ENCODE measurements around the gene FOXJ3. TPM values are rescaled to one million over a fixed set of nuclear protein-coding genes. Genes with fewer than 3 reads are reported as not detected.

Gene FOXJ3
- total and polyA plus RNA-seq, 2 of the 8 experiments (the other 6 are each of a cell fraction or from before 2014, with no cell fraction given), result 48.6 to 51.9 TPM

DNA sequence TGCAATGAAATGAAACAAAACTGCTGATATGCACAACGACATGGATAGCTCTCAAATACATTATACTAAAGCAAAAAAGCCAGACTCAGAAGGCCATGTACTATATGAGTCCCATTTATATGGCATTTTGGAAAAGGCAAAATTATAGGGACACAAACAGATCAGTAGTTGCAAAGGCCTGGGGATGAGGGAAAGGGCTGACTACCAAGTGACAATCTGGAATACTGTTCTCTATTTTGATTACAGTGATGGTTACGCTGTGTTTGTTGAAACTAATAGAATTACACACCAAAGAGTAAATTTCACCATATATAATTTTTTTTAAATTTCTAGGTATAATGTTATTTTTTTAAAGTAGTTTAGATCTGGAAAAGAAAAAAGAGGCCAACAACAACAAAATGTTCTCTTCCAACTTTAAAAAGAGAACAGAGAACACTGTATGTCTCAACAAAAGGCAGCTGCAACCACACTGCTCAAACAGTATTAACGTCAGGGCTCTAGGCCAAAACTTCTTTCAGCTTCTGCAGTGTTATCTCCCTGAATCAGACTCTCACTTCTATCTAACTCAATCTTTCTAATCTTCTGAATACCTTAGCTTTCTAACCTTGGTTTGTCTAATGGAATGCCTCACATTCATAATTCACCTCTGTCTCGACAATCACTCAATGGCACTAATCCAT lies 75.8 kb downstream of the FOXJ3 start:
- no peak overlapping the region for H3K27ac ChIP-seq (ENCODE audit: low read depth, low read length)
- H3K56ac ChIP-seq (replicated peaks; ENCODE audit: insufficient read length, low read depth, low read length), result no peak overlapping the region
- peaks cover 3 to 5% of the 10 kb centered on the region in 2 experiments for H4K20me1 ChIP-seq (replicated peaks in 1 of 2; ENCODE audit: control insufficient read depth in 1 of 2, insufficient read depth in 2 of 2, low read length in 2 of 2)
- H2BK20ac ChIP-seq (ENCODE audit: low read length), result no peak overlapping the region
- H3K36me3 ChIP-seq (ENCODE audit: control insufficient read depth in 2 of 4, insufficient read depth in 4 of 4, low read length in 3 of 4), result peaks cover 0 to 3% (median under 1%) of the 10 kb centered on the region in 4 experiments; a peak in 2 of 8 replicates
- FAIRE-seq, result no peak
- no peak overlapping the region for H3K4ac ChIP-seq (replicated peaks; ENCODE audit: insufficient read length, low read depth, low read length)
- no peaks in the 10 kb centered on the region for H3K23me2 ChIP-seq (ENCODE audit: low read depth, low read length)
- H3K23ac ChIP-seq (ENCODE audit: insufficient read length), result no peak overlapping the region
- H2AFZ ChIP-seq (ENCODE audit: low read length), result no peak overlapping the region
- no peak overlapping the region for H3K4me3 ChIP-seq (ENCODE audit: extremely low read depth in 1 of 4, insufficient read depth in 2 of 4, low read depth in 3 of 4, low read length in 4 of 4)
- no peak overlapping the region for H2BK12ac ChIP-seq (ENCODE audit: low read depth, low read length)
- H3K27me3 ChIP-seq (replicated peaks in 1 of 4; ENCODE audit: control insufficient read depth in 3 of 4, extremely low read depth in 1 of 4, insufficient read depth in 3 of 4, low read length in 3 of 4), result no peaks in the 10 kb centered on the region
- H3K9ac ChIP-seq (replicated peaks in 1 of 4; ENCODE audit: extremely low read depth in 1 of 4, low read depth in 3 of 4, low read length in 3 of 4), result no peak overlapping the region
- no peak overlapping the region for H2BK15ac ChIP-seq (ENCODE audit: low read length)
- no peak overlapping the region for H2BK5ac ChIP-seq (ENCODE audit: low read depth, low read length)
- POLR2A ChIA-PET (ENCODE audit: partially characterized antibody), result no interaction called here
- H2AK5ac ChIP-seq (ENCODE audit: low read depth, low read length), result no peak overlapping the region
- no peaks in the 10 kb centered on the region; the same call in 1 of the 2 replicates for H3K79me1 ChIP-seq (ENCODE audit: low read depth, low read length)
- 87% methylated on average over 4 of the region's 4 CpGs; no CpG with 5 or more reads in 1 of the 2 experiments for WGBS, 2 experiments (ENCODE audit: extremely low coverage in 1 of 2, insufficient coverage in 1 of 2, insufficient read length in 1 of 2, insufficient replicate concordance in 2 of 2, low coverage in 1 of 2, low lambda C conversion rate in 2 of 2, missing lambda C conversion rate in 1 of 2)
- no peak for TF ChIP-seq RXRA (IDR thresholded peaks at IDR 0.05; ENCODE audit: insufficient read depth, low read depth, low read length)
- TF ChIP-seq ASH2L (IDR thresholded peaks at IDR 0.05; ENCODE audit: low read length), result no peak
- no peak for TF ChIP-seq CHD2 (IDR thresholded peaks at IDR 0.05; ENCODE audit: low read length)
- TF ChIP-seq TEAD4 (IDR thresholded peaks at IDR 0.05; ENCODE audit: low read depth, low read length), result no peak
- TF ChIP-seq CEBPB (IDR thresholded peaks at IDR 0.05; ENCODE audit: low read depth, low read length), result no peak
- TF ChIP-seq SAP30 (IDR thresholded peaks at IDR 0.05; ENCODE audit: insufficient read depth, insufficient replicate concordance, low read length), result no peak
- TF ChIP-seq SIN3A (conservative IDR thresholded peaks at IDR 0.05 in 1 of 2, IDR thresholded peaks at IDR 0.05 in 1 of 2; ENCODE audit: low read depth in 1 of 2, low read length in 2 of 2), result no peak
- no peak for TF ChIP-seq EP300 (IDR thresholded peaks at IDR 0.05; ENCODE audit: borderline replicate concordance in 1 of 2, low read depth in 2 of 2, low read length in 2 of 2)
- TF ChIP-seq HDAC6 (IDR thresholded peaks at IDR 0.05; ENCODE audit: low read depth, low read length), result no peak
- no peak for TF ChIP-seq SP2 (IDR thresholded peaks at IDR 0.05; ENCODE audit: low read length)
- TF ChIP-seq EZH2 (IDR thresholded peaks at IDR 0.05; ENCODE audit: low read depth, low read length, severe bottlenecking), result no peak
- TF ChIP-seq KDM1A (IDR thresholded peaks at IDR 0.05; ENCODE audit: borderline replicate concordance, low read length), result no peak
- no peak overlapping the region for H4K91ac ChIP-seq (replicated peaks; ENCODE audit: insufficient read length, low read length)
- no peak overlapping the region for H3K4me2 ChIP-seq (ENCODE audit: insufficient read depth in 1 of 2, low read depth in 2 of 2, low read length in 2 of 2)
- no peaks in the 10 kb centered on the region for H3K4me1 ChIP-seq (replicated peaks in 1 of 4; ENCODE audit: control insufficient read depth in 3 of 4, insufficient read depth in 4 of 4, low read length in 3 of 4)
- no peak overlapping the region for H3K18ac ChIP-seq (ENCODE audit: extremely low read depth, low read length)
- H3K14ac ChIP-seq (ENCODE audit: insufficient read length), result no peak overlapping the region
- H3K79me2 ChIP-seq (ENCODE audit: control insufficient read depth in 1 of 2, insufficient read depth in 2 of 2, low read length in 2 of 2), result peaks cover 0 to 84% of the 10 kb centered on the region in 2 experiments; a peak in 3 of 4 replicates
- no peak for DNase-seq (ENCODE audit: low read depth in 1 of 2, low spot score in 2 of 2)
- no peak overlapping the region for H4K8ac ChIP-seq (ENCODE audit: extremely low read depth, insufficient read depth, low read length)
- H3K9me3 ChIP-seq (ENCODE audit: insufficient read depth in 2 of 2, low read depth in 1 of 2, low read length in 1 of 2), result no peaks in the 10 kb centered on the region
- CTCF ChIA-PET (ENCODE audit: partially characterized antibody), result interaction anchor here (1.2 to 1.3 kb wide), 2 partner anchors 16 to 86 kb away, joined by 3 to 5 read pairs; no protein-coding TSS in a partner anchor
- H4K5ac ChIP-seq (ENCODE audit: insufficient read length, low read depth, low read length), result no peak overlapping the region
- no peak overlapping the region for H2BK120ac ChIP-seq (replicated peaks; ENCODE audit: low read depth, low read length)

Data from H1 (cell line).